ENCODE data around the gene GALNT18. TPM values are rescaled to one million over a fixed set of nuclear protein-coding genes. Genes with fewer than 3 reads are reported as not detected.

The GALNT18 gene
- total RNA-seq, 4 donors from 2014 or later: 3.5 to 31.4 (median 11.1) TPM

- H3K27me3 ChIP-seq: no peaks in the 10 kb centered on the region
- TF ChIP-seq CTCF (IDR thresholded peaks at IDR 0.05): no peak
- TF ChIP-seq POLR2A (IDR thresholded peaks at IDR 0.05): no peak
- no peak overlapping the region for H3K27ac ChIP-seq
- no peaks in the 10 kb centered on the region for H3K4me1 ChIP-seq
- no peaks in the 10 kb centered on the region for H3K36me3 ChIP-seq
- H3K4me3 ChIP-seq: no peak overlapping the region
- DNase-seq: no peak
- no peaks in the 10 kb centered on the region for H3K9me3 ChIP-seq
Measured at GRCh38 chr11:11636671-11637070, 14.9 kb upstream of the GALNT18 start.

- no peaks in the 10 kb centered on the region for H3K27me3 ChIP-seq
- TF ChIP-seq POLR2A (IDR thresholded peaks at IDR 0.05) (no peak), CTCF (IDR thresholded peaks at IDR 0.05) (no peak)
- no peak overlapping the region for H3K27ac ChIP-seq
- DNase-seq: no peak
- no peaks in the 10 kb centered on the region for H3K4me1 ChIP-seq
- H3K9me3 ChIP-seq: no peaks in the 10 kb centered on the region
- H3K4me3 ChIP-seq: no peak overlapping the region
- H3K36me3 ChIP-seq: no peaks in the 10 kb centered on the region
Measured at GRCh38 chr11:11635443-11635842, 13.6 kb upstream of the GALNT18 start.

GRCh38 chr11:11629368-11629767 lies 7.6 kb upstream of the GALNT18 start:
- Histone ChIP-seq H3K4me1 (no peaks in the 10 kb centered on the region), H3K27me3 (no peaks in the 10 kb centered on the region), H3K9me3 (no peaks in the 10 kb centered on the region), H3K36me3 (no peaks in the 10 kb centered on the region), H3K4me3 (no peak overlapping the region), H3K27ac (no peak overlapping the region)
- no peak for DNase-seq
- TF ChIP-seq POLR2A (IDR thresholded peaks at IDR 0.05) (no peak), CTCF (IDR thresholded peaks at IDR 0.05) (no peak)

- Histone ChIP-seq H3K4me3 (no peak overlapping the region), H3K4me1 (no peaks in the 10 kb centered on the region), H3K9me3 (no peaks in the 10 kb centered on the region), H3K27me3 (no peaks in the 10 kb centered on the region), H3K27ac (no peak overlapping the region), H3K36me3 (no peaks in the 10 kb centered on the region)
- DNase-seq: no peak
- TF ChIP-seq POLR2A (IDR thresholded peaks at IDR 0.05): no peak
- no peak for TF ChIP-seq CTCF (IDR thresholded peaks at IDR 0.05)
Measured at GRCh38 chr11:11628651-11629050, 6.8 kb upstream of the GALNT18 start.

GRCh38 chr11:11626128-11626527 lies 4.3 kb upstream of the GALNT18 start:
- H3K4me3 ChIP-seq: no peak overlapping the region
- peaks cover 0 to 13% (median 0%) of the 10 kb centered on the region in 4 donors for H3K4me1 ChIP-seq
- DNase-seq: no peak
- H3K27ac ChIP-seq: no peak overlapping the region
- H3K27me3 ChIP-seq: no peaks in the 10 kb centered on the region
- no peak for TF ChIP-seq POLR2A (IDR thresholded peaks at IDR 0.05)
- TF ChIP-seq CTCF (IDR thresholded peaks at IDR 0.05): no peak
- no peaks in the 10 kb centered on the region for H3K36me3 ChIP-seq
- no peaks in the 10 kb centered on the region for H3K9me3 ChIP-seq

GRCh38 chr11:11624926-11625325 lies 3.1 kb upstream of the GALNT18 start:
- TF ChIP-seq CTCF (IDR thresholded peaks at IDR 0.05): no peak
- TF ChIP-seq POLR2A (IDR thresholded peaks at IDR 0.05): no peak
- DNase-seq: no peak
- H3K27me3 ChIP-seq: no peaks in the 10 kb centered on the region

More at GRCh38 chr11:11624926-11625325, 3.1 kb upstream of the GALNT18 start:
- Histone ChIP-seq H3K27ac (no peak overlapping the region), H3K36me3 (no peaks in the 10 kb centered on the region), H3K4me3 (no peak overlapping the region), H3K4me1 (peaks cover 0 to 21% (median 0%) of the 10 kb centered on the region in 4 donors), H3K9me3 (no peaks in the 10 kb centered on the region)
